GM04504 (cell line): Measurements from ENCODE around the gene ATP13A3.
"Not testable (repeated sequence)": the region's sequence is repeated elsewhere in the genome, so short reads cannot be mapped to it uniquely, and the experiment has no call there.

Experiments
- DNase-seq: peaks from one replicate; pipeline ENCODE4 v3.0.0-alpha.2; 2012; ENCODE audit warnings: low read depth

Gene ATP13A3

GRCh38 chr3:194486540-194487288, at the start of gene ATP13A3:
Gene ATP13A3, minus strand, starts transcription at chr3:194487002. Its CDS starts 24,812 bp downstream, at chr3:194462190.
- DNase-seq = peak; percentile 82

- DNase-seq = not testable (repeated sequence)
These were observed 48.4 kb upstream of the ATP13A3 start for GRCh38 chr3:194535199-194535598.

GRCh38 chr3:194534243-194534642, 47.4 kb upstream of the ATP13A3 start:
- no peak for DNase-seq

GRCh38 chr3:194532591-194532990, 45.8 kb upstream of the ATP13A3 start:
- peak; percentile 44 for DNase-seq

- no peak for DNase-seq
These were observed 40.9 kb upstream of the ATP13A3 start for GRCh38 chr3:194527726-194528125.

GRCh38 chr3:194526164-194526563, 39.4 kb upstream of the ATP13A3 start:
- DNase-seq = no peak

GRCh38 chr3:194522579-194523046, 35.8 kb upstream of the ATP13A3 start:
- DNase-seq = no peak

- DNase-seq = no peak
These were observed 34.9 kb upstream of the ATP13A3 start for GRCh38 chr3:194521510-194522260.

- not testable (repeated sequence) for DNase-seq
These were observed 33.9 kb upstream of the ATP13A3 start for GRCh38 chr3:194520682-194521162.

- DNase-seq = not testable (repeated sequence)
These were observed 33.4 kb upstream of the ATP13A3 start for GRCh38 chr3:194520201-194520600.

GRCh38 chr3:194518652-194519051, 31.9 kb upstream of the ATP13A3 start:
- no peak for DNase-seq

GRCh38 chr3:194517333-194517732, 30.5 kb upstream of the ATP13A3 start:
- no peak for DNase-seq

- DNase-seq = no peak
These were observed 27.8 kb upstream of the ATP13A3 start for GRCh38 chr3:194514626-194515025.

GRCh38 chr3:194512895-194513601, 26.2 kb upstream of the ATP13A3 start:
- no peak for DNase-seq

GRCh38 chr3:194508491-194509453, 22.0 kb upstream of the ATP13A3 start:
- DNase-seq = no peak

- no peak for DNase-seq
These were observed 20.8 kb upstream of the ATP13A3 start for GRCh38 chr3:194507571-194507970.

GRCh38 chr3:194505791-194506415, 19.1 kb upstream of the ATP13A3 start:
- no peak for DNase-seq

GRCh38 chr3:194504861-194505260, 18.1 kb upstream of the ATP13A3 start:
- no peak for DNase-seq

- DNase-seq = no peak
These were observed 17.3 kb upstream of the ATP13A3 start for GRCh38 chr3:194504146-194504545.

GRCh38 chr3:194503081-194503531, 16.3 kb upstream of the ATP13A3 start:
- no peak for DNase-seq

GRCh38 chr3:194500198-194500597, 13.4 kb upstream of the ATP13A3 start:
- no peak for DNase-seq
